Epithelial cell of esophagus (primary cell): ENCODE measurements around the gene PON3.

Source experiments
- DNase-seq: peaks from one replicate; pipeline ENCODE4 v3.0.0; 2010; ENCODE audit warnings: low read depth
- H3K4me3 ChIP-seq: 2 replicates; pipeline ENCODE4 v1.5.1; 2011; ENCODE audit warnings: mild to moderate bottlenecking, low read length, control low read depth
- CTCF ChIP-seq: IDR thresholded peaks from 2 replicates; pipeline ENCODE4 v1.5.1; 2011; ENCODE audit warnings: low read depth, mild to moderate bottlenecking, low read length, control low read depth, inconsistent platforms; ENCODE audit not compliant: insufficient read depth; ENCODE audit errors: missing control alignments

The PON3 gene

GRCh38 chr7:95376632-95377400 is 19.4 kb downstream of the PON3 start:
- no peak overlapping the region for H3K4me3 ChIP-seq
- TF ChIP-seq CTCF, result no peak
- peak; percentile 59 for DNase-seq

GRCh38 chr7:95375591-95376257 is 20.5 kb downstream of the PON3 start:
- TF ChIP-seq CTCF, result no peak
- DNase-seq, result peak; percentile 19
- H3K4me3 ChIP-seq, result no peak overlapping the region

- DNase-seq, result no peak
- H3K4me3 ChIP-seq, result no peak overlapping the region
- no peak for TF ChIP-seq CTCF
Measured at GRCh38 chr7:95373323-95373722, 22.9 kb downstream of the PON3 start.

- DNase-seq, result peak; percentile 16
- H3K4me3 ChIP-seq, result no peak overlapping the region
- TF ChIP-seq CTCF, result no peak
Measured at GRCh38 chr7:95368235-95368634, 27.9 kb downstream of the PON3 start.

GRCh38 chr7:95367606-95368005 is 28.6 kb downstream of the PON3 start:
- TF ChIP-seq CTCF, result no peak
- no peak overlapping the region for H3K4me3 ChIP-seq
- DNase-seq, result peak; percentile 88

- H3K4me3 ChIP-seq, result no peak overlapping the region
- DNase-seq, result peak; percentile 74
- TF ChIP-seq CTCF, result no peak
Measured at GRCh38 chr7:95365151-95365550, 31.0 kb downstream of the PON3 start.
